T-cell (primary cell): ENCODE data around the gene ERVK3-1. TPM values are rescaled to one million over a fixed set of nuclear protein-coding genes. Genes with fewer than 3 reads are reported as not detected.
A peak's percentile ranks its signal among the peaks of the same experiment; 100 is the strongest.

Source experiments
- ATAC-seq, 4 experiments: fragments of 200-7000 bp in 3 of 4; fragments of 150-1000 bp in 1 of 4; cut with Tn5 transposase; replicated peaks in 1 of 4; 1 replicate in 3 of 4; 2 replicates in 1 of 4; pipeline ENCODE4 v1.10.0; 2021; ENCODE audit warnings: moderate library complexity in 3 of 4, mild to moderate bottlenecking in 2 of 4, moderate number of reproducible peaks in 1 of 4
- CTCF ChIA-PET, 2 donors: fragments of 300-600 bp; sonication (Branson Sonifier 250); formaldehyde crosslinking; loops; one replicate each; lab custom pipeline; 2022; ENCODE audit warnings: antibody characterized with exemption in 2 of 2; lab: Charles Lee
- POLR2A ChIA-PET, 2 donors: fragments of 300-600 bp; sonication (Branson Sonifier 250); formaldehyde crosslinking; loops; one replicate each; lab custom pipeline; 2022; ENCODE audit warnings: antibody characterized with exemption in 2 of 2; lab: Charles Lee
- DNase-seq, 35 experiments: peaks; one replicate each; pipeline versions ENCODE4 v3.0.0 to v3.0.0-alpha.2; 2013 to 2023
- H3K27ac ChIP-seq: one replicate; pipeline ENCODE4 v1.5.1; 2013; ENCODE audit warnings: low read length
- H3K27me3 ChIP-seq, 2 experiments: replicated peaks in 1 of 2; 1 replicate in 1 of 2; 2 replicates in 1 of 2; pipeline versions ENCODE4 v1.6.1 to v1.7.0; 2013; ENCODE audit warnings: low read length in 1 of 2, mixed read lengths in 1 of 2; ENCODE audit not compliant: control insufficient read depth in 2 of 2, insufficient read depth in 2 of 2; ENCODE audit errors: extremely low read depth in 1 of 2
- H3K36me3 ChIP-seq, 2 donors: 1 replicate in 1 of 2; 2 replicates in 1 of 2; pipeline versions ENCODE4 v1.6.1 to v1.7.0; 2013; ENCODE audit warnings: low read length in 1 of 2; ENCODE audit not compliant: control insufficient read depth in 2 of 2, insufficient read depth in 1 of 2; ENCODE audit errors: extremely low read depth in 1 of 2
- H3K4me1 ChIP-seq, 2 experiments: 1 replicate in 1 of 2; 2 replicates in 1 of 2; pipeline versions ENCODE4 v1.6.1 to v1.7.0; 2013; ENCODE audit warnings: low read length in 2 of 2, mixed read lengths in 1 of 2; ENCODE audit not compliant: insufficient read depth in 2 of 2, control insufficient read depth in 1 of 2; ENCODE audit errors: extremely low read depth in 1 of 2
- H3K4me3 ChIP-seq, 2 donors: 1 replicate in 1 of 2; 2 replicates in 1 of 2; pipeline versions ENCODE4 v1.5.1 to v1.7.0; 2013; ENCODE audit warnings: mild to moderate bottlenecking in 2 of 2, low read length in 1 of 2, moderate library complexity in 1 of 2; ENCODE audit not compliant: control insufficient read depth in 1 of 2; ENCODE audit errors: extremely low read depth in 1 of 2
- H3K9me3 ChIP-seq: 2 replicates; pipeline ENCODE4 v1.7.0; 2013
- H3K27ac Mint-ChIP-seq, 2 donors: one replicate each; pipeline ENCODE4 v1.8.0; 2020 to 2021; ENCODE audit warnings: mild to moderate bottlenecking in 2 of 2, mixed read lengths in 2 of 2
- H3K27me3 Mint-ChIP-seq, 2 donors: one replicate each; pipeline ENCODE4 v1.8.0; 2021 to 2022; ENCODE audit warnings: mixed read lengths in 2 of 2
- H3K36me3 Mint-ChIP-seq: one replicate; pipeline ENCODE4 v1.8.0; 2021; ENCODE audit warnings: mixed read lengths
- H3K4me1 Mint-ChIP-seq, 3 donors: one replicate each; pipeline ENCODE4 v1.8.0; 2020 to 2022; ENCODE audit warnings: mixed read lengths in 3 of 3, mild to moderate bottlenecking in 1 of 3
- H3K4me3 Mint-ChIP-seq, 3 donors: one replicate each; pipeline ENCODE4 v1.8.0; 2020 to 2022; ENCODE audit warnings: mild to moderate bottlenecking in 3 of 3, mixed read lengths in 3 of 3, moderate library complexity in 3 of 3
- H3K9me3 Mint-ChIP-seq, 3 donors: one replicate each; pipeline ENCODE4 v1.8.0; 2020 to 2022; ENCODE audit warnings: mixed read lengths in 3 of 3
- WGBS: methylation state at CpG from one replicate; pipeline ENCODE4 v1.1.5; 2013; ENCODE audit warnings: missing lambda C conversion rate; ENCODE audit not compliant: insufficient coverage; 5-methylcytosine and 5-hydroxymethylcytosine counted together
- total RNA-seq, 35 experiments: library from RNA in 6 of 35; stranded (reverse) in 6 of 35; fragments of 120-200 nt in 1 of 35; gene quantifications; one replicate each; pipeline versions ENCODE4 v1.2.1 to v1.2.4 and lab custom pipeline; 2013 to 2026

Gene ERVK3-1
- total RNA-seq, 5 donors from 2014 or later (not counting 1 experiment from before 2014, with no cell fraction given), result 68.0 to 137 (median 81.9) TPM

GRCh38 chr19:58296104-58296503, 9.1 kb upstream of the ERVK3-1 start:
- ChIA-PET POLR2A (no interaction called here), CTCF (no interaction called here)
- Mint-ChIP-seq H3K27ac (no peak overlapping the region), H3K27me3 (no peaks in the 10 kb centered on the region), H3K4me3 (no peak overlapping the region), H3K9me3 (peaks cover 15 to 27% (median 27%) of the 10 kb centered on the region in 3 donors), H3K4me1 (peaks cover 0 to 7% (median 2%) of the 10 kb centered on the region in 3 donors), H3K36me3 (peaks cover 78% of the 10 kb centered on the region)
- no peak overlapping the region for H3K4me3 ChIP-seq
- H3K9me3 ChIP-seq, result no peaks in the 10 kb centered on the region
- H3K36me3 ChIP-seq, result peaks cover 13 to 39% of the 10 kb centered on the region in 2 donors
- DNase-seq (no peak), ATAC-seq (no peak)
- WGBS, result no CpG with 5 or more reads among the region's 7 CpGs
- H3K4me1 ChIP-seq, result no peaks in the 10 kb centered on the region
- H3K27ac ChIP-seq, result no peak overlapping the region
- no peaks in the 10 kb centered on the region for H3K27me3 ChIP-seq

DNA sequence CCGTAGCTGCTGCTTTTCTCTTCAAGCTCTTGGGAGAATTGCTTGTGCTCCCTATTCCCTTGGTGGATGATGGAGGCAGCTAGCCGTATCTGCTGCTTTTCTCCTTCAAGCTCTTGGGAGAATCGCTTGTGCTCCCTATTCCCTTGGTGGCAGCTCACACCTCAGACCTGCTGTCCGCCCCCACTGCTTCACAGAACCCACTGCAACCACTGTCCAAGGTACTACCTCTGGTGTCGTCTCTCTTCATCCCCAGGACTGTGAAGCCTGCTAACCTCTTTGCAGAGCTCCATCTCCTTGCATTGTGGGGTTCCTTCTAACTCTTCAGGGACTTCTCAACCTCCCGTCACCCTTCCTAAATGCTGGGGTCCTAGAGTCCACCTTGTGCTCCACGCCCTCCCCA, 4.6 kb upstream of the ERVK3-1 start:
- no peak overlapping the region for H3K27ac Mint-ChIP-seq
- ATAC-seq (no peak), DNase-seq (no peak)
- Histone ChIP-seq H3K36me3 (peaks cover 7 to 9% of the 10 kb centered on the region in 2 donors), H3K4me3 (no peak overlapping the region), H3K27me3 (no peaks in the 10 kb centered on the region), H3K27ac (no peak overlapping the region), H3K4me1 (peaks cover 1 to 3% of the 10 kb centered on the region in 2 experiments), H3K9me3 (no peaks in the 10 kb centered on the region)
- H3K9me3 Mint-ChIP-seq, result peaks cover 0 to 5% (median 0%) of the 10 kb centered on the region in 3 donors
- 94% methylated on average over 7 of the region's 7 CpGs for WGBS
- peaks cover 51% of the 10 kb centered on the region for H3K36me3 Mint-ChIP-seq
- no peaks in the 10 kb centered on the region for H3K27me3 Mint-ChIP-seq
- CTCF ChIA-PET, result interaction anchor here (0.5 to 0.6 kb wide), 2 partner anchors 13 to 14 kb away, joined by 3 to 4 read pairs; no protein-coding TSS in a partner anchor
- peaks cover 13 to 15% (median 14%) of the 10 kb centered on the region in 3 donors for H3K4me1 Mint-ChIP-seq
- POLR2A ChIA-PET, result no interaction called here
- H3K4me3 Mint-ChIP-seq, result no peak overlapping the region

DNA sequence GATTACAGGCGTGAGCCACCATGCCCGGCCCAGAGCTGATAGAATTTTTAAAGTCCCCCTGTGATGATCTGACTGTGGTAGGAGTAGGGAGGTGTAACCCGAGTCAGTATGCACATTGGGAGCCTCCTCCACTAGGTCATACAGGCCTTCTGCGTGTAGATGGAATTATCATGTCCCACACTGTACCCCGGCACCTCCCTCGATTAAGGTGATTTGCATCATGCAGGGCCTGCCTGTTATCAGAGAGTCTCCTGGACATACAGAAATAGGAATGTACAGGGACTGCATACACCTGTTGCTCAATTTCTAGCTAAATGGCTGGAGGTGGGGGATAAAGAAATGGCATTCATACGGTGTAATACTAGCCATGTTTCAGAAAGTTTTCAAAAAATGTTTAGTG, 922 bp upstream of the ERVK3-1 start:
- Mint-ChIP-seq H3K4me1 (peaks cover 44 to 49% (median 46%) of the 10 kb centered on the region in 3 donors), H3K4me3 (peak overlapping the region; percentile 96 to 99 (median 98)), H3K36me3 (peaks cover 59% of the 10 kb centered on the region), H3K9me3 (peaks cover 0 to 3% (median 0%) of the 10 kb centered on the region in 3 donors), H3K27me3 (no peaks in the 10 kb centered on the region), H3K27ac (peak overlapping the region; percentile 95 to 97)
- Histone ChIP-seq H3K27ac (peak overlapping the region; percentile 93), H3K27me3 (no peaks in the 10 kb centered on the region), H3K4me1 (peaks cover 12 to 17% of the 10 kb centered on the region in 2 experiments), H3K4me3 (no peak overlapping the region), H3K36me3 (peaks cover 4 to 26% of the 10 kb centered on the region in 2 donors), H3K9me3 (no peaks in the 10 kb centered on the region)
- WGBS, result 95% methylated on average over 4 of the region's 7 CpGs
- POLR2A ChIA-PET, result no interaction called here
- no peak for ATAC-seq
- CTCF ChIA-PET, result interaction anchor here in 1 of 2 donors (0.7 kb wide), 1 partner anchor 622 kb away, joined by 3 read pairs; the partner anchor contains the start of gene ZNF551
- no peak for DNase-seq

DNA sequence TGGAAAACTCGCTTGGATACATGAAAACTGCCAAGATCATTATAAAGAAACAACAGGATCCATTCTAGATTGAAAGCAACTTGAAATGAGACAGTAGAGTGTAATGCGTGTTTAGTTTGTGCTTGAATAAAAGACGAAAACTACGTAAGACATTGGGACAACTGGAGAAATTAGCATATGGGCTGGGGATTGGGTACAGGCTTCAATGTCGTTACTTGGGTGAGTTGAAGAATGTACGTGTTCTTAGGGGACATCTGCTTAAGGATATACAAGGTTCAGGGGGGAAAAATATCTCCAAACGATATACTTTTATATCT, 471 bp upstream of the ERVK3-1 start:
- Mint-ChIP-seq H3K4me1 (peaks cover 49 to 52% (median 50%) of the 10 kb centered on the region in 3 donors), H3K4me3 (peak overlapping the region; percentile 96 to 99 (median 98)), H3K9me3 (peaks cover 0 to 3% (median 0%) of the 10 kb centered on the region in 3 donors), H3K27ac (peak overlapping the region; percentile 95 to 97), H3K36me3 (peaks cover 62% of the 10 kb centered on the region), H3K27me3 (no peaks in the 10 kb centered on the region)
- peaks cover 4 to 27% of the 10 kb centered on the region in 2 donors for H3K36me3 ChIP-seq
- H3K27ac ChIP-seq, result peak overlapping the region; percentile 93
- ChIA-PET CTCF (interaction anchor here in 1 of 2 donors (0.7 to 1.0 kb wide), 2 partner anchors 22 to 623 kb away, joined by 3 read pairs; partner anchors contain the start of genes ZNF551 and ZSCAN22), POLR2A (interaction anchor here in 1 of 2 donors (0.7 kb wide), 1 partner anchor 104 kb away, joined by 3 read pairs; the partner anchor contains the start of gene ZNF584)
- H3K9me3 ChIP-seq, result no peaks in the 10 kb centered on the region
- H3K4me1 ChIP-seq, result peaks cover 12 to 17% of the 10 kb centered on the region in 2 experiments
- no peak for ATAC-seq
- peak overlapping the region; percentile 92 to 93 for H3K4me3 ChIP-seq
- no peaks in the 10 kb centered on the region for H3K27me3 ChIP-seq
- no peak for DNase-seq
- 67% methylated on average over 3 of the region's 7 CpGs for WGBS

GRCh38 chr19:58305932-58306323, 751 bp downstream of the ERVK3-1 start:
- Histone ChIP-seq H3K36me3 (peaks cover 0 to 25% of the 10 kb centered on the region in 2 donors), H3K27ac (peak overlapping the region; percentile 93), H3K4me3 (peak overlapping the region; percentile 92 to 93), H3K4me1 (peaks cover 12 to 17% of the 10 kb centered on the region in 2 experiments), H3K9me3 (no peaks in the 10 kb centered on the region), H3K27me3 (no peaks in the 10 kb centered on the region)
- DNase-seq (peak in 3 of 35 experiments; percentile 6 to 31 (median 21)), ATAC-seq (no peak)
- Mint-ChIP-seq H3K27ac (peak overlapping the region; percentile 95 to 97), H3K9me3 (no peaks in the 10 kb centered on the region), H3K4me1 (peaks cover 52 to 57% (median 53%) of the 10 kb centered on the region in 3 donors), H3K36me3 (peaks cover 59% of the 10 kb centered on the region), H3K4me3 (peak overlapping the region; percentile 96 to 99 (median 98)), H3K27me3 (no peaks in the 10 kb centered on the region)
- 51% methylated on average over 11 of the region's 12 CpGs for WGBS
- ChIA-PET POLR2A (interaction anchor here in 1 of 2 donors (0.6 to 1.0 kb wide), 4 partner anchors 21 to 56 kb away, joined by 3 to 8 read pairs (median 4); partner anchors contain the start of genes ZNF497 and ZSCAN22), CTCF (no interaction called here)

- H3K4me3 ChIP-seq, result no peak overlapping the region
- Mint-ChIP-seq H3K27ac (no peak overlapping the region), H3K4me1 (peaks cover 53 to 62% (median 55%) of the 10 kb centered on the region in 3 donors), H3K36me3 (peaks cover 66% of the 10 kb centered on the region), H3K9me3 (no peaks in the 10 kb centered on the region), H3K27me3 (no peaks in the 10 kb centered on the region), H3K4me3 (peak overlapping the region in 1 of 3 donors; percentile 21)
- peaks cover 12 to 17% of the 10 kb centered on the region in 2 experiments for H3K4me1 ChIP-seq
- no peaks in the 10 kb centered on the region for H3K27me3 ChIP-seq
- ChIA-PET POLR2A (no interaction called here), CTCF (no interaction called here)
- no peak for DNase-seq
- no peak overlapping the region for H3K27ac ChIP-seq
- peaks cover 10 to 40% of the 10 kb centered on the region in 2 donors for H3K36me3 ChIP-seq
- H3K9me3 ChIP-seq, result no peaks in the 10 kb centered on the region
- ATAC-seq, result no peak
- WGBS, result no CpG with 5 or more reads among the region's 4 CpGs
These were observed 2.6 kb downstream of the ERVK3-1 start for GRCh38 chr19:58307736-58308135.
